ENCODE measurements around the gene IFI30.

IFI30 gene

GRCh38 chr19:18172331-18173053 lies 1.1 kb upstream of the IFI30 start:
- no peak for DNase-seq

DNA sequence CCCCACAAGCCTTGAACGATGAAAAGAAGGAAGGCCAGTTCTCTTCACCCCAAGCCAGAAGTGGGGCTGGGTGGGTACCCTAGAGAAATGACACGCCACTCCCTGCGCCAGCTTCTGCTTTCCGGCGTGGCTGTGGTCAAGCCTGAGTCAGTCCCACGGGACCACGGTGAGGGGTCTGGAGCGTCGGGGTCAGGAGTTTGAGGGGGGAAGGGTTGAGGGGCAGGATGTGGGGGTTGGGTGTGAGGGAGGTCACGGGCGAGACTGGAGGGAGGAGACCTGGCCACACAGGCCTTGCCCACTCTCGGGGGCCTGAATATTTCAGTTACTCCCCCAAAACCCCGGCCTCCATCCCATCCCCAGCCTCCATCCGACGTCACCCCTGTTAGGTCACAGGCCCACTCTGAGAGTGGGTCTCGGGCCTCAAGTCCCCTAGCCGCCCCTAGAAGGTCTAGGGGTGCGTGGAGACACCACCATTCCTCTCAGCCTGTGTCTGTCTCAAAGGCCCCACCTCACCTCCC lies 500 bp upstream of the IFI30 start:
- peak; percentile 39 for DNase-seq

GRCh38 chr19:18174983-18175382 lies 1.4 kb downstream of the IFI30 start:
- DNase-seq, result no peak

GRCh38 chr19:18176367-18177310 lies 3.0 kb downstream of the IFI30 start:
- DNase-seq, result no peak

GRCh38 chr19:18179957-18180356 lies 6.3 kb downstream of the IFI30 start:
- no peak for DNase-seq

- no peak for DNase-seq
These were observed 9.9 kb downstream of the IFI30 start for GRCh38 chr19:18183529-18183928.

- no peak for DNase-seq
These were observed 11.9 kb downstream of the IFI30 start for GRCh38 chr19:18185538-18185937.

- DNase-seq, result no peak
These were observed 16.7 kb downstream of the IFI30 start for GRCh38 chr19:18190278-18190677.

DNA sequence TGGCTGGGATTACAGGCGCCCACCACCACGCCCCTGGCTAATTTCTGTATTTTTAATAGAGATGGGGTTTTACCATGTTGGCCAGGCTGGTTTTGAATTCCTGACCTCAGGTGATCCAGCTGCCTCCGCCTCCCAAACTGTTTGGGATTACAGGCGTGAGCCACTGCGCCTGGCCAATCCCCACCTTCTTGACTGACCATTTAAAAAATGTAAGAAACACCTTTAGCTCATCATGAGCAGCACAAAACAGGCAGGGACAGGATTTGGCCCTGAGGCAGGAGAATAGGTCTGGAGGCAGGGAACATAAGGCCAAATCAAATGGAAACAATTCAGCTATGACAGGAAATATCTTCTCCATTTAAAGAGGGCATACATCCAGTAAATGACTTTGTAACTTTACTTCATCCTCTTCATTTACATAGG lies 18.0 kb downstream of the IFI30 start:
- no peak for DNase-seq

DNA sequence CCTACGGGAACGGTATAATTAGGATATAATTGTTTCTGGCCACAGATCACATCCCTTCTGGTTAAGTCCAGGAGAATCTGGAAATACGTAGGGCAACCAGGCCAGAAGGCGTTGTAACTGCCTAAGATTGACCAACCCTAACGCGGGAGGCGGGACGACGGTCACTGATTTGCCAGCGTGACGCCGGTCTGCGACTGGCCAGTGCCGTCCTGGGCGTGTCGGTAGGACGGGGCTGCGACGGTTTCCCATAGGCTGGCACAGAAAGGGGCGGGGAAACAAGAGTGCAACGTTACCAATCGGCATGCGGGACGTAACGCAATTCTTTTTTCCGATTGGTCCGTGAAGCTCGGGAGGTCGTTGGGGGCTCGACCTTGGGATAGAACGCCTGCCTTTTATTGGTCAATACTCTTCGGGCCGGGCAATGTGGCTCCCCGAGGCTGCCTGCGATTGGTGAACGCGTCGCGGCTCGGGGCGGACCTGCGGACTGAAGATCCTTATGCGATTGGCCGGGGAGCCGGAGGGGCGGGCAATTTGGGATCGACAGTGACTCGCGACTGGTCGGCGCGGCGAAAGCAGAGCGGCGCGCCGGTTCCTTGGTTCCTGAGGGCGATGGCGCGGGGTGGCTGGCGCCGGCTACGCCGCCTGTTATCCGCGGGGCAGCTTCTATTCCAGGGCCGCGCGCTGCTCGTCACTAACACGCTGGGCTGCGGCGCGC lies 19.2 kb downstream of the IFI30 start, which contains the start of gene MPV17L2:
Gene MPV17L2, plus strand, starts transcription at position 546 of the 715 bp plus-strand sequence. Its CDS starts 64 bp downstream, at position 610.
- peak; percentile 100 for DNase-seq

DNA sequence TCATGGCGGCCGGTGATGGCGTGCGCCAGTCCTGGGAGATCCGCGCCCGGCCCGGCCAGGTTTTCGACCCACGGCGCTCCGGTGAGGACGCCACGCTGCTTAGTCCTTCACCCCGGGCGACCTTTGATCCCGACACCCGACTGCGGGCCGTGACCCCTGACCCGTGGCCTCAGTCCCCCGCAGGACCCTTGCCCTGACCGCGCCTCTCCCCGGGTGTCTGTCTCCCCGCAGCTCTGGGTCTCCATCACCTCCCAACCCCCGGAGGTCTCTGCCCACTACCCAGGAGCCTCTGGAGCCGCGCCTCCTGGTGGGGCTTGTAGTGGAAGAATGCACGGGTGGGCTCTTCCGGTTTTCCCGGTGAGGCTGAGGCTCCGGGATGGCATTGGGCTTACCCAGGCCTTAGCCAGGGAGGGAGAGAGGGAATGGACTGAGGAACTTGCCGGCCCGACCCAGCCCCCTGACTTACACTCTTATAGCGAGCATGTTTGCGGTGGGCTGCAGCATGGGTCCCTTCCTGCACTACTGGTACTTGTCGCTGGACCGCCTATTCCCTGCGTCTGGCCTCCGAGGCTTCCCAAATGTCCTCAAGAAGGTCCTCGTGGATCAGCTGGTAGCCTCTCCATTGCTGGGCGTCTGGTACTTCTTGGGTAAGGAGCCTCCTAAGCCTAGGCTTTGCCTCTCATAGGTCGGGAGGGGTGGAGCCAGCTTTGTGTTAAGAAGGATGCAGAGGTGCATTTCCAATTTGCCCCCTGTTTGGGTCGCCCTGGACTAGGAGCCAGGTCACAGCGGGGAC lies 20.0 kb downstream of the IFI30 start:
- no peak for DNase-seq

GRCh38 chr19:18194181-18194530 lies 20.5 kb downstream of the IFI30 start:
- no peak for DNase-seq

DNA sequence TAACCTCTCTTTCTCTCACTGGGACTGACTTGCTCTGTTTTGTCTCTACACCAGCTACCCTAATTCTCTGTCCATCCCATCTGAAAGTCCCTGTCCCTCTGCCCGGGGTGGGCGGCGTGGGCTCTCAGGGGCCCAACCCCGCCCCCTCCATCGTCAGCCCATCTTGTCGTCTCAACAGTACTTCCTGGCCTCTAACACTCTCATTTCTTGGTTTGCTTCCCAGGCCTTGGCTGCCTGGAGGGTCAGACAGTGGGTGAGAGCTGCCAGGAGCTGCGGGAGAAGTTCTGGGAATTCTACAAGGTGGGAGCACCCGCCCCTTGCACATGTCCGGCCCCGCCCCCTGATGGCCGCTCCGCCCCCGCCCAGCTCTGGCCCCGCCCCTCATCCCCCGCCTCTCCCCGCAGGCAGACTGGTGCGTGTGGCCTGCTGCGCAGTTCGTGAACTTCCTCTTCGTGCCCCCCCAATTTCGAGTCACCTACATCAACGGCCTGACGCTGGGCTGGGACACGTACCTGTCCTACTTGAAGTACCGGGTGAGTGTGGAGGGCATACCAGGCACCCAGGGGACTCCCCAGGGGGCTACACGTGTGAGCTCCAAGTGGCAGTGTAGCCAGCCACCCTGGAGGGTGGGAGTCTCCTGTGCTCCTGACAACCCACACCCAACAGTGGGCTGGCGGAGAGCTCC lies 21.1 kb downstream of the IFI30 start:
- peak; percentile 46 for DNase-seq

GRCh38 chr19:18196511-18196845 lies 22.9 kb downstream of the IFI30 start:
- DNase-seq, result no peak

DNA sequence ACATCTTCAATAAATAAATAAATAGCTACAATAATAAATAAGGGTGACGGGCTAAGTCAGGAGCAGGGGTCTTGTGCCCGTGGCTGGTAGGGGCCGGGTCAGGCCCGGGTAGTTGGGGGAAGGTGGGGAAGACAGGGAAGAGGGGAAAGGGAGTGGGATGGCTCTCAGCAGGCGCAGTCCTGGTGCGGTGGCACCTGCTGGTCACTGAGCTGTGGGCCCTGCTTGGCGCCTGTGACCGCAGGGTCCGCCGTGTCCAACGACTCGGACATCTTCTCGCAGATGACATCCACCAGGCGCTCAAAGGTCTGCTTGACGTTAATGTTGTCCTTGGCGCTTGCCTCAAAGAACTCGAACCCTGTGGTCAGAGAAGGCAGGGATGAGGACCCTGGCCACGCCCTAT lies 23.7 kb downstream of the IFI30 start:
- no peak for DNase-seq

DNA sequence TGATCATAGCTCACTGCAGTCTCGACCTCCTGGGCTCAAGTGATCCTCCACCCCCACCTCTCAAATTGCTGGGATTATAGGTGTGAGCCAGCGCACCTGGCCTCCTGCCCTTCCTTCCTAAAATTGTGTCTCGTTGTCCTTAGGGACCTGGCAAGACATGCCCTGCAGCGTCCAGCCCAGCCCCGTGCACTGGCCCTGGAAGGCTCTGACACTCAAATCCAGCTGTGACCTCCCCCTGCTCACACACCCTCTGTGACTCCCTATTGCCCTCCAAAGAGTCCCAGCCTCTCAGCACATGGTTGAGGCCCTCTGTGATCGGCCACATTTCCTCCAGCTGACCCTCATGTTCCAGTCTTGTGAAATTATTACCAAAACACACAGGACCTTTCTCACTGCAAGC lies 24.3 kb downstream of the IFI30 start:
- DNase-seq, result no peak

- no peak for DNase-seq
These were observed 24.8 kb downstream of the IFI30 start for GRCh38 chr19:18198374-18198773.

DNA sequence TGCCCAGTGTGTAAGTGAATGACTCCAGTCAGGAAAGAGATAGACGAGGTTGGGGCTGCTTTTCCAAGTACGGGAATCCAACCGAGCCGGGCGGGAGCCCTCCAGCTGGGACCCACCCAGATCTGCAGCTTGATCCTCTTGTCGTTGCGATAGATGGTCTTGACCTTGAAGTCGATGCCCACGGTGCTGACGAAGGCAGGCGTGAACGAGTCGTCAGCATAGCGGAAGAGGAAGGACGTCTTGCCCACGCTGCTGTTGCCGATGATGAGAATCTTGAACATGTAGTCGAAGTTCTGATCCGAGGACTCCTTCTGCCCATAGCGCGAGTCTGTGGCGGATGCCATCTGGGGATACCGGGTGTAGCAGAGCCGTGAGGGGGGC lies 28.8 kb downstream of the IFI30 start:
- no peak for DNase-seq

DNA sequence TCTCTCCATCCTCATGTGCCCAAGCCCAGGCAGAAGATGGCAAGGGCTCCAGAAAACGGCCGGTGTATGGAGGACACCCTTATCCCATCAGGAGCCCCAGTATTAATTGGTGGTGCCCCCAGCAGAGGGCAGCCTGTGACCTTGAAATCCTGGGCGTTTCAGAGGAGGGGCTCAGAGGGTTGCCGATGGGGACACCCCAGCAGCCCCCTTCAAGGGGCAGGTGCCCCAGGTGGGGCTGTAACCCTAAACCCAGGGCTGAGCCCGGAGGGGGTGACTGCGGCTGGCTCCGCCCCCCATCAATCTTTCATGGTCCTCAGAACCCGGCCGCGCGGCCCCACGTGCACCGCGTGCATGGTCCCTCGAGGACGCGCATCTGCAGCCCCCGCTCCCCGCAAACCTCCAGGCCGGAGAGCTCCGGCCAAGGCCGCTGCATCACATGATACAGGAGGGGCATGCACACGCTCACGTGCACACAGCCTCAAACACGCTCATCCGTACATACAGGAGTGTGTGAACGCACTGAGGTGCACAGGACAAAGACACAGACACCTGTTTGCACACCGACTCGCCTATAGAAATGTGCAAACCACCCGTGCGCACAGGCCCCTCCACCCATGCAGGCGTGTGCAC lies 29.3 kb downstream of the IFI30 start:
- peak; percentile 35 for DNase-seq

- peak; percentile 61 for DNase-seq
These were observed 29.8 kb downstream of the IFI30 start for GRCh38 chr19:18203408-18203862.

DNA sequence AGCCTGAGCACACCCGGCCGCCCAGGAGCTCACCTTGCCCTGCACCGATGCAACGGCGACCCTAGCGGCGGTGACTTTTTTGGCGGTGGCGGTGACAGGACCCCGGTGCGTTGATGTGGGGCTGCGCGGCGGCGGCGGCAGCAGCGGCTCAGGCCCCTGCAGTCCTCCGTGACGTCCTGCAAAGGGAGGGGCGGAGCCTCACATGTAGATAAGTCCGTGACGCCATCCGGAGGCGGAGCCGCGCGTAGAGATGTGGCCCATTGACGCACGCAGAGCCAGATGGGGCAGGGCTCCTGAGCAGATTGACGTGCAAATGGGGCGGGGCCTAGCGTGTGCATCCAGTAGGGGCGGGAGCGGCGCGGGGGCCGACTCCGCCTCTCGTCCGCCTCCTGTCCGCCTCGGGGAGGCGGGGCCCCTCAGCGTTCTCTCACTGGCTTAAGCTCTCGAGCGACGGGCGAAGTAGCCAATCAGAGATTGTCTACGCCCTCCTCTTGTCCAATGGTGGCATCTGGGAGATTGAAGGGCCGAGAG lies 30.3 kb downstream of the IFI30 start, which contains the start of gene RAB3A:
Gene RAB3A, minus strand, starts transcription at position 180 of the 531 bp plus-strand sequence. CDS start 1,302 bp downstream, outside the sequence.
- peak; percentile 99 for DNase-seq

All from CD4-positive, alpha-beta T cell treated with Interleukin-10 for 1 hour (primary cell).